Pancreas (tissue), 10 donors: ENCODE measurements around the gene SMARCA1. TPM values are rescaled to one million over a fixed set of nuclear protein-coding genes. Genes with fewer than 3 reads are reported as not detected.

Source experiments
- ATAC-seq, 4 donors: fragments of 200-7000 bp; cut with Tn5 transposase; one replicate each; pipeline versions ENCODE4 v1.8.0 to v1.9.1; 2020; ENCODE audit warnings: mild to moderate bottlenecking in 4 of 4, moderate library complexity in 4 of 4
- DNase-seq, 6 donors: peaks; one replicate each; pipeline ENCODE4 v3.0.0-alpha.2; 2020
- FAIRE-seq: peaks from 2 replicates; lab custom pipeline; 2012; peaks lifted over from hg19 to GRCh38; lab: Jason Lieb, UNC
- H3K27ac ChIP-seq, 4 donors: fragments of 200-600 bp; sonication (generic); 1 replicate in 3 of 4; 2 replicates in 1 of 4; pipeline versions ENCODE4 v1.5.0 to v1.8.0; 2020
- H3K27me3 ChIP-seq, 4 donors: fragments of 200-600 bp; one replicate each; pipeline ENCODE4 v1.8.0; 2021
- H3K36me3 ChIP-seq, 3 donors: fragments of 200-600 bp; sonication (generic) in 1 of 3; one replicate each; pipeline versions ENCODE4 v1.5.0 to v1.8.0; 2020 to 2021
- H3K4me1 ChIP-seq, 3 donors: fragments of 200-600 bp; one replicate each; pipeline ENCODE4 v1.8.0; 2021
- H3K4me3 ChIP-seq, 4 donors: fragments of 200-600 bp; sonication (generic) in 2 of 4; one replicate each; pipeline versions ENCODE4 v1.5.0 to v1.8.0; 2020 to 2021
- H3K9me3 ChIP-seq, 4 donors: fragments of 200-600 bp; one replicate each; pipeline ENCODE4 v1.8.0; 2021
- CTCF ChIP-seq, 4 donors: fragments of 200-600 bp; sonication (generic) in 3 of 4; IDR thresholded peaks; one replicate each; pipeline versions ENCODE4 v1.5.0 to v1.8.0; 2021; ENCODE audit warnings: antibody characterized with exemption in 4 of 4
- WGBS, 2 donors: extraction: QIAGEN DNeasy Blood & Tissue Kit; methylation state at CpG; one replicate each; pipeline ENCODE4 v1.1.7; 2013; 5-methylcytosine and 5-hydroxymethylcytosine counted together
- intact Hi-C, 3 donors: fragments of 100-400 bp; cut with DNase I; formaldehyde crosslinking; loops; one replicate each; pipeline versions ENCODE4 v1.11.1 to v1.14.2; 2022
- polyA plus RNA-seq, 2 donors: library from polyadenylated mRNA; stranded (reverse); fragments of 200-250 nt; gene quantifications; one replicate each; pipeline ENCODE4 v1.2.3, GENCODE V29; 2013
- total RNA-seq, 6 donors: library from RNA; stranded (reverse); fragmentation: NEBNext Ultra II Directional in 4 of 6; extraction: Animal tissue kit (Norgen Biotek cat#: 25700) in 4 of 6; gene quantifications; one replicate each; pipeline versions ENCODE4 v1.2.1 to v1.2.4, GENCODE V29; 2021 to 2023
- donor health status: healthy with polysubstance abuse.
- donor health status: DM: no; HTN: no; CAD: no; lungs with moderate emphysema.
- donor health status: DM: no; HTN: no; CAD: no.
- donor health status: control.
- donor health status: control.
- donor health status: Bipolar disorder and iron deficiency.
- donor health status: DM: yes; HTN: yes; CAD: no.
- donor health status: DM: no; HTN: no; CAD: no.
- donor health status: DM: no; HTN: no; CAD: no.
- donor health status: DM: yes; HTN: yes; CAD: no.

SMARCA1 gene
- total and polyA plus RNA-seq, 8 donors: 6.8 to 27.6 (median 11.4) TPM

- H3K36me3 ChIP-seq: no peaks in the 10 kb centered on the region
- intact Hi-C loops: no loop called here
- no peaks in the 10 kb centered on the region for H3K27me3 ChIP-seq
- ATAC-seq: no peak
- 68 to 78% methylated on average over 2 of the region's 2 CpGs for WGBS, 2 donors
- FAIRE-seq: no peak
- no peaks in the 10 kb centered on the region for H3K9me3 ChIP-seq
- H3K27ac ChIP-seq: no peak overlapping the region
- no peak overlapping the region for H3K4me3 ChIP-seq
- no peak for DNase-seq
- no peaks in the 10 kb centered on the region for H3K4me1 ChIP-seq
- no peak for TF ChIP-seq CTCF (IDR thresholded peaks at IDR 0.05)
These were observed 89.8 kb downstream of the SMARCA1 start for GRCh38 chrX:129433461-129433860.

- H3K27me3 ChIP-seq: no peaks in the 10 kb centered on the region
- FAIRE-seq: no peak
- intact Hi-C loops: no loop called here
- TF ChIP-seq CTCF (IDR thresholded peaks at IDR 0.05): no peak
- no peaks in the 10 kb centered on the region for H3K4me1 ChIP-seq
- 57 to 88% methylated on average over 1 of the region's 1 CpG for WGBS, 2 donors
- no peaks in the 10 kb centered on the region for H3K9me3 ChIP-seq
- no peaks in the 10 kb centered on the region for H3K36me3 ChIP-seq
- no peak for ATAC-seq
- H3K4me3 ChIP-seq: no peak overlapping the region
- no peak overlapping the region for H3K27ac ChIP-seq
- peak in 1 of 6 donors; percentile 30 for DNase-seq
These were observed 96.0 kb downstream of the SMARCA1 start for GRCh38 chrX:129427267-129427666.

- Histone ChIP-seq H3K27me3 (no peaks in the 10 kb centered on the region), H3K9me3 (no peaks in the 10 kb centered on the region), H3K36me3 (no peaks in the 10 kb centered on the region), H3K4me3 (no peak overlapping the region), H3K4me1 (no peaks in the 10 kb centered on the region), H3K27ac (no peak overlapping the region)
- intact Hi-C loops: no loop called here
- TF ChIP-seq CTCF (IDR thresholded peaks at IDR 0.05): no peak
- DNase-seq (no peak), ATAC-seq (no peak), FAIRE-seq (no peak)
- WGBS, 2 donors: 61 to 87% methylated on average over 4 of the region's 4 CpGs
These were observed 100.1 kb downstream of the SMARCA1 start for GRCh38 chrX:129423191-129423590.

- H3K4me3 ChIP-seq: no peak overlapping the region
- DNase-seq (no peak), FAIRE-seq (no peak), ATAC-seq (no peak)
- H3K36me3 ChIP-seq: no peaks in the 10 kb centered on the region
- no peaks in the 10 kb centered on the region for H3K9me3 ChIP-seq
- no peak for TF ChIP-seq CTCF (IDR thresholded peaks at IDR 0.05)
- H3K27ac ChIP-seq: no peak overlapping the region
- intact Hi-C loops: no loop called here
- WGBS, 2 donors: 49% methylated on average over 2 of the region's 2 CpGs
- H3K4me1 ChIP-seq: no peaks in the 10 kb centered on the region
- no peaks in the 10 kb centered on the region for H3K27me3 ChIP-seq
These were observed 118.7 kb downstream of the SMARCA1 start for GRCh38 chrX:129404670-129405008.

- H3K27ac ChIP-seq: no peak overlapping the region
- H3K4me3 ChIP-seq: no peak overlapping the region
- intact Hi-C loops: no loop called here
- no peak for TF ChIP-seq CTCF (IDR thresholded peaks at IDR 0.05)
- WGBS, 2 donors: 21 to 22% methylated on average over 2 of the region's 2 CpGs
- FAIRE-seq (no peak), ATAC-seq (no peak), DNase-seq (no peak)
- H3K9me3 ChIP-seq: no peaks in the 10 kb centered on the region
- no peaks in the 10 kb centered on the region for H3K27me3 ChIP-seq
- no peaks in the 10 kb centered on the region for H3K4me1 ChIP-seq
- H3K36me3 ChIP-seq: no peaks in the 10 kb centered on the region
These were observed 119.2 kb downstream of the SMARCA1 start for GRCh38 chrX:129403974-129404669.
